Fibroblast of skin of left quadriceps (primary cell): ENCODE data around the gene LHPP.
"Not testable (repeated sequence)": the region's sequence is repeated elsewhere in the genome, so short reads cannot be mapped to it uniquely, and the experiment has no call there.

ENCODE experiments used
- DNase-seq, 2 experiments: peaks; one replicate each; pipeline ENCODE4 v3.0.0-alpha.2; 2013; ENCODE audit warnings: low read depth in 2 of 2

LHPP gene

GRCh38 chr10:124605856-124606812 lies 144.5 kb downstream of the LHPP start:
- DNase-seq, result no peak

DNA sequence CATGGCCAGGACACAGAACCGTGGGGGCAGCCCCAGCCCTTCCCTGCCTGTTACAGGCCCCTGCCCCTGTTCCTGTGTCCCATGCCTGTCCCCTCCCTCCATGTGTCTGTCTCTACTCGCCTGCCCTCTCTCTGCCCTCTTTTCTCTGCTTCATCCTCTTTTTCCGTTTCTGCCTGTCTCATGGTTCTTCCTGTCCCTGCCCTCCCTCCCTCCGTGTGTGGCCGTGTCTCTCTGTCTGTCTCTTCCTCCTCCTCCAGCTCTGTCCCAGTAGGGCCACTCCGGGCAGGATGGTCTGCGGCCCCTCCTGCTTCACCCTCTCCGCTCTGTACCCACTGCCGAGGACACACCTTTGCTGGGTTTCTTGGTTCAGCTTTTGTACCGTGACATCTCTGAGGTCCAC lies 145.2 kb downstream of the LHPP start:
- DNase-seq, result no peak

DNA sequence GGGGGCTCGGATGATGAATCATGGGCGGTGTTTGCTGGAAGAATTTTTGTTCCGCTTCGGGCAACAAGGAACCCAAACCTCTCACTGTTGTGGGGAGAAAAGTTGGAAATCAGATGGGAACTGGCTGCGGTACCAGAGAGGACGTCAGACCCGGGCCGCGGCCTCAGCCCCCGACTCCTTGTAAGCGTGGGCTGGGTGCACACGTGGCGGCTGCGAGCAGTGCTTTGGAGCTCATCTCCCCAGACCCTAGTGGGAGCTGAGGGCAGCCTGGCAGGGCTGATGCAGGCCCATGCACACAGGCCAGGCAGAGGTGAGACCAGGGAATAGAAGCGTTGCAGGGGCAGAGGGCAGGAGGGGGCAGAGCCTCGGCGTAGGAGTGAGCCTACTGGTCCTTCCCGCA lies 146.1 kb downstream of the LHPP start:
- DNase-seq, result no peak

DNA sequence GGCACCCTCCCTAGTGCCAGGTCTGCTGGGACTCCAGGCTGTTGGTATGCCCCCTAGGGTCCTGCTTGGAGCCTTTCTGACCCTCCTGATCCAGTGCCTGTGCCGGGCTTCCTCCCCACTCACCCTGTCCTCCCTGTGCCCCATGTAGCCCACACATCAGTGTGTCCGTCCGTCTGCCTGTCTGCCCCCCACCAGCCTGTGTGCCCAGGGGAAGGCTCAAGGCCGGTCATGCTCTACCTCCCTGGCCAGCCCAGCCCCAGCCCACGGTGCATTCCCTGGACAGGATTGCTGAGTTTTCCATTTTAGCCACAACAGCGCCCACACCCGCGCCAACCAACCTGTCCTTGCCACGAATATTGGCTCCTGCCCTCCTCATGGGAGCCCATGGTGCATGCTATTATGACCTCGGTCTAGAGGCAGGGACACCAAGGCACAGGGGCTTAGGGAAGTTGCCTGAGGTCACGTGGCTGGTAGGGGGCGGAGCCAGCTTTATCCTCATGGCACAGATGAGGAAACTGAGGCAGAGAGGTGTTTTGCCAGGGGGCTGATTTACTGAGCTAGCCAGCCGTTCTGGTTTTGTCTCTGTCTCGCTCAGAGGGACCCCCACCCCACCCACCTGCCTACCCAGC lies 146.6 kb downstream of the LHPP start:
- no peak for DNase-seq

DNA sequence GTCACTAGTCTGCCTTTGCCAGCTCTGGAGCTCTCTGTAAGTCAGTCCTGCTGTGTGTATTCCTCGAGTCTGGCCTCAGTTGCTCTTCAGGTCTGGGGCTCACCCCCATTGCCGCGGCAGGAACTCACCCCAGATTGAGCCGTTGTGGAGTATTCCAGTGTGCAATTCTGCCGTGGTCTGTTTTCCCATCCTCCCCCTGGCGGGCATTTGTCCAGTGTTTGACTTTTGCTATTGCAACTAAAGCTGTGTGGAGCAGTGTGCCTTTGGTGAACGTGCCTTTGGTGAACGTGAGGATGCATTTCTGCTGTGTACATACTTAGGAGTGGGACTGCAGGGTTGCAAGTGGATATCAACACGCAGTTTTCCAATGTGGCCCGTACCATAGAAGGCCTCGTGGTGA lies 148.1 kb downstream of the LHPP start:
- no peak for DNase-seq

DNA sequence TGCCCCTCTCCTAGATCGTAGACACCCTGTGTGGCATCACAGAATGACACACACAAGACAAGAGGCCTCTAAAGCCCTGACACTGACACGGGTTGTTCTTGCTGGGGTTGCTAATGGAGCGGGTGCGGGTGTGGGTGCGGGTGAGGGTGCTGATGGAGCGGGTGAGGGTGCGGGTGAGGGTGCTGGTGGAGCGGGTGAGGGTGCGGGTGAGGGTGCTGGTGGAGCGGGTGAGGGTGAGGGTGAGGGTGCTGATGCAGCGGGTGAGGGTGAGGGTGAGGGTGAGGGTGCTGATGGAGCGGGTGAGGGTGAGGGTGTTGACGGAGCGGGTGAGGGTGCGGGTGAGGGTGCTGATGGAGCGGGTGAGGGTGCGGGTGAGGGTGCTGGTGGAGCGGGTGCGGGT lies 148.6 kb downstream of the LHPP start:
- DNase-seq, result not testable (repeated sequence)

DNA sequence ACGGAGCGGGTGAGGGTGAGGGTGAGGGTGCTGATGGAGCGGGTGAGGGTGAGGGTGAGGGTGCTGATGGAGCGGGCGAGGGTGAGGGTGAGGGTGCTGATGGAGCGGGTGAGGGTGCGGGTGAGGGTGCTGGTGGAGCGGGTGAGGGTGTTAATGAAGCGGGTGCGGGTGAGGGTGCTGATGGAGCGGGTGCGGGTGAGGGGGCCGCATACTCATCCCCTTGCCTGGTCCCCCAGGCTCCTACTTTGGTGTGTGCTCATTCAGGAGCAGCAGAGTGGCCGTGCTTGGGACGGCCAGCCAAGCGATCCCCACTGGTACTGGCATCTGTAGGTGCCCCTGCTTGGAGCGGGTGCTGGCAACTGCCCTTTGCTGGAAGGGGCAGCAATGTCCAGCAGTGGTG lies 149.2 kb downstream of the LHPP start:
- not testable (repeated sequence) for DNase-seq

GRCh38 chr10:124611738-124612137 lies 150.1 kb downstream of the LHPP start:
- no peak for DNase-seq

- no peak for DNase-seq
These were observed 151.2 kb downstream of the LHPP start for GRCh38 chr10:124612611-124613498.

GRCh38 chr10:124614003-124614659 lies 152.5 kb downstream of the LHPP start:
- no peak for DNase-seq

- no peak for DNase-seq
These were observed 153.6 kb downstream of the LHPP start for GRCh38 chr10:124615259-124615658.

DNA sequence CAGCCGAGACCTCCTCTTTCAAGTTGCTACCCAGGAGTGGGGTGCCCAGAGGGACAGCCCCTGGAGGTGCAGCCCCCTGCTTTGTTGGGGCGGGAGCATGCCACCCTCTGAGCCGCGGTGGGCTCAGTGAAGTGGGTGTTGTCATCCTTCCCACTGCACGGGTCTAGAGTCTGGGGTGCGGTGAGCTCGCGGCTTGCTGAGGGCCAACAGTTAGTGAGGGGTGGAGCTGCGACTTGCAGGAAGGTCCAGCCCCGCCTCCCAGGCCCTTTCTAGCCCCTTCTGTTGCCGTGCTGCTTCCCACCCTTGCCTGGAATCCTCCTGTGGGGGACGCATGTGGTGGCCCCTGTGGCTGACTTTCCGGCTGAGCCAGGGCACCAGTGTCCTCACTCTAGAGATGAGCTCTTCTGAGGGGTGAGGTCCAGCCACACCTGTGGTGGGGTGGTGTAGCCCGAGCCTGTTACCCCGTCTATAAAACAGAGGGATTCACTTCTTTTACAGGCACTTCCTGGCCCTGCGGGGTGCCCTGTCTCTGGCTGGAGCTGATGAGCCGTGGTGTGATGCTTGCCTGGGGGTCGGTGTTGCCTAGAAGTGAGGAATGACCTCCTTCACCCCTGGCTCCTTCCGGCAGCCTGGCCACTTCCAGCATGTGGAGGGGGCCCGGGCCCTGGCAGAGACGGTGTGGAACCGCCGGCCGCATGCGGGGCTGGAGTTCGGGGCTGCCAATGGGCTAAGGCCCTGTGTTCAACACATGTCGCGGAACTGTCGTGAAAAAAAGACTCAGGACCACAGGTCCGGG lies 154.6 kb downstream of the LHPP start:
- no peak for DNase-seq

DNA sequence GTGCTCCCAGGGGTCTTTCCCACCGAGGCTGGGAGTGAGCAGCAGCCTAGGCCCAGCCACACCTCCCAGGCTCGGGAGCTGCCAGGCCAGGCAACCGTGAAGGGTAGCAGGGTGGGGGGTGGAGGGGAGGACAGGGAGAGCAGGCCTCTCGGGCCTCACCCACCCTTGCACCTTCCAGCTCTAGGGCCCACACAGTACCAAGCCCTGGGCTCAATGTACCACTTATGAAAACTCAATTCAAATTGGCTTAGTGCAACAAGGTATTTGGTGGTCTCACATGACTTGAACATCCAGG lies 155.2 kb downstream of the LHPP start:
- DNase-seq, result no peak

GRCh38 chr10:124618470-124619073 lies 156.9 kb downstream of the LHPP start:
- no peak for DNase-seq

- DNase-seq, result no peak
These were observed 157.6 kb downstream of the LHPP start for GRCh38 chr10:124619195-124619594.

DNA sequence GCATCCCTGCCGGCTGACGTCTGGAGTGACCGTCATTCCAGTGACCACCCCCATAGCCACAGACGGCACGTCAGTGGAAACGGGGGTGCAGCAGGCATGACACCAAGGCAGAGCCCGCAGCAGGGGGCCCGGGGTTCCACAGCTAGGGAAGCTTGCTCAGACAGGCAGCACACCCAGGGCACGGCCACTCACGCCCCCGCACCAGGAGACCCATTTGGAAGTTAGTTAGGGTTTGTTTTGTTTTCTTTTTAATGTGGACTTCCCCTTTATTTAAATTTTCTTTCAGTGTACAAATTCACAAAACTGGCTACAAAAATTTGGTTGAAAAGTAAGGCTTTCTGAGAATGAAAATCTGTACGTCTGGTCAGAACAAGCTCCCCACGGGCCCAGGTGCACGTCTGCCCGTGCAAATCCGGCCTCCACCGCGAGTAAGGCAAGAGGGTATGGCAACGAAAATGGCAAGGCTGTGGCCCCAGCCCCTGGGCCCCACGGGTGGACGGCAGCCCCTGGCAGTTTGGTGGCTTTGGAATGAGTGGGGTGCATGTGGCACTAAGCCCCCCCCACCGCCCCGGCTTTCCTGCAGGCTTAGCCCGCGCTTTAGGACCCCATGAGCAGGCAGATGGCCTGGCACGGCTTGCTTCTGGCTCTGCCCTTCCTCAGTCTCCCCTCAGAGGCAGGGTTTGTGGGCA lies 158.3 kb downstream of the LHPP start:
- DNase-seq, result no peak

- no peak for DNase-seq
These were observed 160.0 kb downstream of the LHPP start for GRCh38 chr10:124621637-124622036.

GRCh38 chr10:124622158-124622557 lies 160.5 kb downstream of the LHPP start:
- no peak for DNase-seq

GRCh38 chr10:124622866-124623536 lies 161.4 kb downstream of the LHPP start:
- DNase-seq, result no peak
